IMR-90 (cell line): Measurements from ENCODE around the gene LDLRAD3.
"Not testable (repeated sequence)": the region's sequence is repeated elsewhere in the genome, so short reads cannot be mapped to it uniquely, and the experiment has no call there.

Source experiments
- RAD21 ChIP-seq: IDR thresholded peaks from 2 replicates; pipeline ENCODE4 v1.6.1; 2012; ENCODE audit warnings: low read length, improper control_type of control experiment
- USF2 ChIP-seq: fragments of 150-350 bp; IDR thresholded peaks from 2 replicates; pipeline ENCODE4 v1.6.1; 2017; ENCODE audit warnings: mild to moderate bottlenecking, antibody characterized with exemption, low read length, low read depth
- TF ChIP-seq, protein P1 (sequence below): conservative IDR thresholded peaks from 2 replicates; pipeline ENCODE4 v1.5.1; 2012; ENCODE audit warnings: mild to moderate bottlenecking, low read depth, low read length, improper control_type of control experiment

DNA sequence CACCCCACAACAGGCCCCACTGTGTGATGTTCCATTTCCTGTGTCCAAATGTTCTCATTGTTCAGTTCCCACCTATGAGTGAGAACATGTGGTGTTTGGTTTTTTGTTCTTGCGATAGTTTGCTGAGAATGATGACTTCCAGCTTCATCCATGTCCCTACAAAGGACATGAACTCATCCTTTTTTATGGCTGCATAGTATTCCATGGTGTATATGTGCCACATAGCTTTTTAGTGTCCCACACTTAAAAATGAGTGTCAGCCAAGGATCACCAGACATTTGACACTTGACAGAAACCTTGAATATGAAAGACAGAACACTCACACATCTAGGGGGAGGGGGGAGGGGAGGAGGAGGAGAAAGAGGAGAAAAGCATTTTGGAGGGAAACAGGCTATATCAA, 245.9 kb downstream of the LDLRAD3 start:
- TF ChIP-seq, protein P1, sequence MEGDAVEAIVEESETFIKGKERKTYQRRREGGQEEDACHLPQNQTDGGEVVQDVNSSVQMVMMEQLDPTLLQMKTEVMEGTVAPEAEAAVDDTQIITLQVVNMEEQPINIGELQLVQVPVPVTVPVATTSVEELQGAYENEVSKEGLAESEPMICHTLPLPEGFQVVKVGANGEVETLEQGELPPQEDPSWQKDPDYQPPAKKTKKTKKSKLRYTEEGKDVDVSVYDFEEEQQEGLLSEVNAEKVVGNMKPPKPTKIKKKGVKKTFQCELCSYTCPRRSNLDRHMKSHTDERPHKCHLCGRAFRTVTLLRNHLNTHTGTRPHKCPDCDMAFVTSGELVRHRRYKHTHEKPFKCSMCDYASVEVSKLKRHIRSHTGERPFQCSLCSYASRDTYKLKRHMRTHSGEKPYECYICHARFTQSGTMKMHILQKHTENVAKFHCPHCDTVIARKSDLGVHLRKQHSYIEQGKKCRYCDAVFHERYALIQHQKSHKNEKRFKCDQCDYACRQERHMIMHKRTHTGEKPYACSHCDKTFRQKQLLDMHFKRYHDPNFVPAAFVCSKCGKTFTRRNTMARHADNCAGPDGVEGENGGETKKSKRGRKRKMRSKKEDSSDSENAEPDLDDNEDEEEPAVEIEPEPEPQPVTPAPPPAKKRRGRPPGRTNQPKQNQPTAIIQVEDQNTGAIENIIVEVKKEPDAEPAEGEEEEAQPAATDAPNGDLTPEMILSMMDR: not testable (repeated sequence)
- TF ChIP-seq RAD21, USF2: not testable (repeated sequence)
